ENCODE measurements around the gene CHRM3.
A peak's percentile ranks its signal among the peaks of the same experiment; 100 is the strongest.

CHRM3 gene

GRCh38 chr1:239388578-239388977, 2.2 kb downstream of the CHRM3 start:
- H3K4me3 Mint-ChIP-seq, result peak overlapping the region; percentile 90
- peaks cover 92% of the 10 kb centered on the region for H3K27me3 Mint-ChIP-seq (ENCODE audit: low read depth, poor library complexity)
- TF ChIP-seq CTCF (IDR thresholded peaks at IDR 0.05), result no peak
- no peaks in the 10 kb centered on the region for H3K36me3 Mint-ChIP-seq (ENCODE audit: low read depth)
- H3K27ac Mint-ChIP-seq, result no peak overlapping the region
- DNase-seq, result no peak
- H3K4me1 Mint-ChIP-seq, result peaks cover 34% of the 10 kb centered on the region
- H3K9me3 Mint-ChIP-seq, result no peaks in the 10 kb centered on the region

GRCh38 chr1:239389703-239390102, 3.3 kb downstream of the CHRM3 start:
- no peak for TF ChIP-seq CTCF (IDR thresholded peaks at IDR 0.05)
- Mint-ChIP-seq H3K9me3 (no peaks in the 10 kb centered on the region), H3K4me1 (peaks cover 34% of the 10 kb centered on the region), H3K36me3 (ENCODE audit: low read depth) (no peaks in the 10 kb centered on the region), H3K27me3 (ENCODE audit: low read depth, poor library complexity) (peaks cover 94% of the 10 kb centered on the region), H3K27ac (no peak overlapping the region), H3K4me3 (no peak overlapping the region)
- DNase-seq, result no peak

- no peak overlapping the region for H3K4me3 Mint-ChIP-seq
- H3K9me3 Mint-ChIP-seq, result no peaks in the 10 kb centered on the region
- no peak for TF ChIP-seq CTCF (IDR thresholded peaks at IDR 0.05)
- H3K36me3 Mint-ChIP-seq (ENCODE audit: low read depth), result no peaks in the 10 kb centered on the region
- H3K27me3 Mint-ChIP-seq (ENCODE audit: low read depth, poor library complexity), result peaks cover 88% of the 10 kb centered on the region
- no peak overlapping the region for H3K27ac Mint-ChIP-seq
- no peak for DNase-seq
- peaks cover 14% of the 10 kb centered on the region for H3K4me1 Mint-ChIP-seq
Measured at GRCh38 chr1:239392271-239392670, 5.9 kb downstream of the CHRM3 start.

- H3K9me3 Mint-ChIP-seq, result no peaks in the 10 kb centered on the region
- H3K27me3 Mint-ChIP-seq (ENCODE audit: low read depth, poor library complexity), result peaks cover 70% of the 10 kb centered on the region
- no peak overlapping the region for H3K4me3 Mint-ChIP-seq
Measured at GRCh38 chr1:239394107-239394506, 7.7 kb downstream of the CHRM3 start.

GRCh38 chr1:239413916-239414315, 27.5 kb downstream of the CHRM3 start:
- no peaks in the 10 kb centered on the region for H3K36me3 Mint-ChIP-seq (ENCODE audit: low read depth)
- H3K4me1 Mint-ChIP-seq, result no peaks in the 10 kb centered on the region
- no peaks in the 10 kb centered on the region for H3K27me3 Mint-ChIP-seq (ENCODE audit: low read depth, poor library complexity)
- no peak for DNase-seq
- H3K27ac Mint-ChIP-seq, result no peak overlapping the region
- peaks cover 4% of the 10 kb centered on the region for H3K9me3 Mint-ChIP-seq
- no peak overlapping the region for H3K4me3 Mint-ChIP-seq
- TF ChIP-seq CTCF (IDR thresholded peaks at IDR 0.05), result no peak

More at GRCh38 chr1:239394107-239394506, 7.7 kb downstream of the CHRM3 start:
- Mint-ChIP-seq H3K4me1 (peaks cover 3% of the 10 kb centered on the region), H3K27ac (no peak overlapping the region), H3K36me3 (ENCODE audit: low read depth) (no peaks in the 10 kb centered on the region)
- TF ChIP-seq CTCF (IDR thresholded peaks at IDR 0.05), result no peak
- no peak for DNase-seq

- no peaks in the 10 kb centered on the region for H3K27me3 Mint-ChIP-seq (ENCODE audit: low read depth, poor library complexity)
- no peaks in the 10 kb centered on the region for H3K36me3 Mint-ChIP-seq (ENCODE audit: low read depth)
- H3K4me1 Mint-ChIP-seq, result no peaks in the 10 kb centered on the region
- no peak overlapping the region for H3K4me3 Mint-ChIP-seq
- TF ChIP-seq CTCF (IDR thresholded peaks at IDR 0.05), result no peak
- DNase-seq, result no peak
- peaks cover 2% of the 10 kb centered on the region for H3K9me3 Mint-ChIP-seq
- no peak overlapping the region for H3K27ac Mint-ChIP-seq
Measured at GRCh38 chr1:239417221-239417620, 30.9 kb downstream of the CHRM3 start.

Measured in nephron progenitor cell (in vitro differentiated cells).